ENCODE data around the gene TSPAN10. TPM values are rescaled to one million over a fixed set of nuclear protein-coding genes. Genes with fewer than 3 reads are reported as not detected.

The TSPAN10 gene
- total and polyA plus RNA-seq, 4 donors = 0.17 to 0.84 (median 0.29) TPM

DNA sequence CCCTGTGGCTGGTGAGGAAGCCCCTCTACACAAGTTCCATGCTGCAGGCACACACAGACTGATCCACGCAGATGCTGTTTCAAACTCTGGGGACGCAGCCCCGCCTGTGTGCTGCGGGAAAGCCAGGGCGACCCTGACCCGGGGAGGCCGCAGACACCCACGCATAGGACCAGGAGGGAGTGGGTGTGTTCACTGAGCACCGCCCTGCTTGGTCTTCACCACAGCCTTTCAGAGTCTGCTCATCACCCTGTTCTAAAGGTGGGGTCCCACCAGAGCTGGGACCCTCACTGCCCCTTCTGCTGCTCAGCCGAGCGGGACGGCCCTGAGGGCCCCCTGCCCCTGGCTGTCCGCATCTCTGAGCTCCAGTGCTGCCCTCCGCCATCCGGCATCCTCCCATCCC is 7.5 kb downstream of the TSPAN10 start:
- Histone ChIP-seq H3K27me3 (ENCODE audit: control insufficient read depth in 4 of 4, insufficient read depth in 4 of 4, low read length in 3 of 4) (peaks cover 0 to 6% (median 3%) of the 10 kb centered on the region in 4 donors), H3K4me3 (ENCODE audit: low read depth in 1 of 3, low read length in 3 of 3) (no peak overlapping the region), H3K36me3 (ENCODE audit: control insufficient read depth in 4 of 4, insufficient read depth in 3 of 4, low read depth in 1 of 4, low read length in 3 of 4) (no peaks in the 10 kb centered on the region), H3K27ac (ENCODE audit: low read depth in 1 of 2, low read length in 2 of 2) (no peak overlapping the region), H3K9me3 (ENCODE audit: control insufficient read depth in 4 of 4, low read length in 3 of 4) (peaks cover 0 to 5% (median 2%) of the 10 kb centered on the region in 4 donors), H3K9ac (ENCODE audit: low read depth in 1 of 2, low read length in 2 of 2) (no peak overlapping the region), H3K4me1 (ENCODE audit: control insufficient read depth in 4 of 4, insufficient read depth in 4 of 4, low read length in 3 of 4) (no peaks in the 10 kb centered on the region)
- DNase-seq (ENCODE audit: low spot score) = no peak
- WGBS = 96% methylated on average over 15 of the region's 15 CpGs
- TF ChIP-seq, protein P1, sequence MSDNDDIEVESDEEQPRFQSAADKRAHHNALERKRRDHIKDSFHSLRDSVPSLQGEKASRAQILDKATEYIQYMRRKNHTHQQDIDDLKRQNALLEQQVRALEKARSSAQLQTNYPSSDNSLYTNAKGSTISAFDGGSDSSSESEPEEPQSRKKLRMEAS (IDR thresholded peaks at IDR 0.05) = no peak
- TF ChIP-seq, protein P2, sequence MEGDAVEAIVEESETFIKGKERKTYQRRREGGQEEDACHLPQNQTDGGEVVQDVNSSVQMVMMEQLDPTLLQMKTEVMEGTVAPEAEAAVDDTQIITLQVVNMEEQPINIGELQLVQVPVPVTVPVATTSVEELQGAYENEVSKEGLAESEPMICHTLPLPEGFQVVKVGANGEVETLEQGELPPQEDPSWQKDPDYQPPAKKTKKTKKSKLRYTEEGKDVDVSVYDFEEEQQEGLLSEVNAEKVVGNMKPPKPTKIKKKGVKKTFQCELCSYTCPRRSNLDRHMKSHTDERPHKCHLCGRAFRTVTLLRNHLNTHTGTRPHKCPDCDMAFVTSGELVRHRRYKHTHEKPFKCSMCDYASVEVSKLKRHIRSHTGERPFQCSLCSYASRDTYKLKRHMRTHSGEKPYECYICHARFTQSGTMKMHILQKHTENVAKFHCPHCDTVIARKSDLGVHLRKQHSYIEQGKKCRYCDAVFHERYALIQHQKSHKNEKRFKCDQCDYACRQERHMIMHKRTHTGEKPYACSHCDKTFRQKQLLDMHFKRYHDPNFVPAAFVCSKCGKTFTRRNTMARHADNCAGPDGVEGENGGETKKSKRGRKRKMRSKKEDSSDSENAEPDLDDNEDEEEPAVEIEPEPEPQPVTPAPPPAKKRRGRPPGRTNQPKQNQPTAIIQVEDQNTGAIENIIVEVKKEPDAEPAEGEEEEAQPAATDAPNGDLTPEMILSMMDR (IDR thresholded peaks at IDR 0.05; ENCODE audit: low read depth, low read length, missing input control) = no peak
- TF ChIP-seq NR2F2 (IDR thresholded peaks at IDR 0.05) = no peak
- TF ChIP-seq SP1 (IDR thresholded peaks at IDR 0.05) = no peak
- TF ChIP-seq YY1 (IDR thresholded peaks at IDR 0.05) = no peak
- TF ChIP-seq, protein P3, sequence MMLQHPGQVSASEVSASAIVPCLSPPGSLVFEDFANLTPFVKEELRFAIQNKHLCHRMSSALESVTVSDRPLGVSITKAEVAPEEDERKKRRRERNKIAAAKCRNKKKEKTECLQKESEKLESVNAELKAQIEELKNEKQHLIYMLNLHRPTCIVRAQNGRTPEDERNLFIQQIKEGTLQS (IDR thresholded peaks at IDR 0.05) = no peak
- TF ChIP-seq, protein P4, sequence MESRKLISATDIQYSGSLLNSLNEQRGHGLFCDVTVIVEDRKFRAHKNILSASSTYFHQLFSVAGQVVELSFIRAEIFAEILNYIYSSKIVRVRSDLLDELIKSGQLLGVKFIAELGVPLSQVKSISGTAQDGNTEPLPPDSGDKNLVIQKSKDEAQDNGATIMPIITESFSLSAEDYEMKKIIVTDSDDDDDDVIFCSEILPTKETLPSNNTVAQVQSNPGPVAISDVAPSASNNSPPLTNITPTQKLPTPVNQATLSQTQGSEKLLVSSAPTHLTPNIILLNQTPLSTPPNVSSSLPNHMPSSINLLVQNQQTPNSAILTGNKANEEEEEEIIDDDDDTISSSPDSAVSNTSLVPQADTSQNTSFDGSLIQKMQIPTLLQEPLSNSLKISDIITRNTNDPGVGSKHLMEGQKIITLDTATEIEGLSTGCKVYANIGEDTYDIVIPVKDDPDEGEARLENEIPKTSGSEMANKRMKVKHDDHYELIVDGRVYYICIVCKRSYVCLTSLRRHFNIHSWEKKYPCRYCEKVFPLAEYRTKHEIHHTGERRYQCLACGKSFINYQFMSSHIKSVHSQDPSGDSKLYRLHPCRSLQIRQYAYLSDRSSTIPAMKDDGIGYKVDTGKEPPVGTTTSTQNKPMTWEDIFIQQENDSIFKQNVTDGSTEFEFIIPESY (IDR thresholded peaks at IDR 0.05) = no peak
- no peak for TF ChIP-seq RAD21 (IDR thresholded peaks at IDR 0.05)

DNA sequence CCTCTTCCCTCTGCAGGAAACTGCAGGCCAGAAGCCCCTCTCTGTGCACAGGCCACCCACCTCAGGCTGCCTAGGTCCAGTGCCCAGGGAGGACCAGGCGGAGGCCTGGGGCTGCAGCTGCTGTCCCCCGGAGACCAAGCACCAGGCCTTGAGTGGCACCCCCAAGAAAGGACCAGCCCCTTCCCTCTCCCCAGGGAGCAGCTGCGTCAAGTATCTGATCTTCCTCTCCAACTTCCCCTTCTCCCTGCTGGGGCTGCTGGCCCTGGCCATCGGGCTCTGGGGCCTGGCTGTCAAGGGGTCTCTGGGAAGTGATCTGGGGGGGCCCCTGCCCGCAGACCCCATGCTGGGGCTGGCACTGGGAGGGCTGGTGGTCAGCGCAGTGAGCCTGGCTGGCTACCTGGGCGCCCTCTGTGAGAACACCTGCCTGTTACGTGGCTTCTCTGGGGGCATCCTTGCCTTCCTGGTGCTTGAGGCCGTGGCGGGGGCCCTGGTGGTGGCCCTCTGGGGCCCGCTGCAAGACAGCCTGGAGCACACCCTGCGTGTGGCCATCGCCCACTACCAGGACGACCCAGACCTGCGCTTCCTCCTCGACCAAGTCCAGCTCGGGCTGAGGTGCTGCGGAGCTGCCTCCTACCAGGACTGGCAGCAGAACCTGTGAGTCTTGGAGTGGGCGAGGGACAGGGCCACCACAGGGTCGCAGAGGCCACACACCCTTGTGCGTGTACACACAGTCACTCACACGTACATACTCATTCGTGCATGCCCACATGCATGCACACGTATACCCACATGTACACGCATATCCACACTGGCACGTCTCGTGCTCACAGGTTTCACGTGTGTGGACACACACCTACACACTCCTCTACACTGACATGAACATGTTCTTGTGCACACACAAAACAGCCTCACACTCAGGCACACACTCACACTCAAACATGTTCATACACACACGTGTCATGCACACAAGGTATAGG is 8.3 kb downstream of the TSPAN10 start:
- WGBS = 89% methylated on average over 29 of the region's 29 CpGs
- TF ChIP-seq HNF4A (conservative IDR thresholded peaks at IDR 0.05) (no peak), FOXA2 (IDR thresholded peaks at IDR 0.05) (no peak), YY1 (IDR thresholded peaks at IDR 0.05) (no peak), NR2F2 (IDR thresholded peaks at IDR 0.05) (no peak), EGR1 (IDR thresholded peaks at IDR 0.05; ENCODE audit: low read depth in 2 of 2) (no peak), GABPA (IDR thresholded peaks at IDR 0.05 in 1 of 2, conservative IDR thresholded peaks at IDR 0.05 in 1 of 2) (no peak), RXRA (IDR thresholded peaks at IDR 0.05) (no peak)
- TF ChIP-seq, protein P3 (IDR thresholded peaks at IDR 0.05) = no peak
- Histone ChIP-seq H3K27me3 (ENCODE audit: control insufficient read depth in 4 of 4, insufficient read depth in 4 of 4, low read length in 3 of 4) (peaks cover 0 to 6% (median 3%) of the 10 kb centered on the region in 4 donors), H3K27ac (ENCODE audit: low read depth in 1 of 2, low read length in 2 of 2) (no peak overlapping the region), H3K9me3 (ENCODE audit: control insufficient read depth in 4 of 4, low read length in 3 of 4) (peaks cover 0 to 5% (median 2%) of the 10 kb centered on the region in 4 donors), H3K9ac (ENCODE audit: low read depth in 1 of 2, low read length in 2 of 2) (no peak overlapping the region), H3K4me1 (ENCODE audit: control insufficient read depth in 4 of 4, insufficient read depth in 4 of 4, low read length in 3 of 4) (no peaks in the 10 kb centered on the region), H3K4me3 (ENCODE audit: low read depth in 1 of 3, low read length in 3 of 3) (no peak overlapping the region), H3K36me3 (ENCODE audit: control insufficient read depth in 4 of 4, insufficient read depth in 3 of 4, low read depth in 1 of 4, low read length in 3 of 4) (no peaks in the 10 kb centered on the region)
- no peak for DNase-seq (ENCODE audit: low spot score)

All from liver (tissue), 9 donors.